GM12892 (cell line): ENCODE data around the gene BEX4.
"Not testable (repeated sequence)": the region's sequence is repeated elsewhere in the genome, so short reads cannot be mapped to it uniquely, and the experiment has no call there.

Experiments used
- POLR2A ChIP-seq: IDR thresholded peaks from 2 replicates; pipeline ENCODE4 v1.6.1; 2011; ENCODE audit warnings: low read depth, low read length, control low read depth
- POLR2AphosphoS5 ChIP-seq: IDR thresholded peaks from 2 replicates; pipeline ENCODE4 v1.6.1; 2011; ENCODE audit warnings: low read depth, low read length, control low read depth

- TF ChIP-seq POLR2AphosphoS5, POLR2A: not testable (repeated sequence)
These were observed 39.7 kb upstream of the BEX4 start for GRCh38 chrX:103175256-103175655.
